Stimulated activated naive CD4-positive, alpha-beta T cell treated with Interleukin-2 at 50 U/mL for 16 hours (primary cell): ENCODE results near the gene SIAH1.
"Not testable (repeated sequence)": the region's sequence is repeated elsewhere in the genome, so short reads cannot be mapped to it uniquely, and the experiment has no call there.

ENCODE experiments used
- DNase-seq: peaks from one replicate; lab custom pipeline; 2025; lab: John Stamatoyannopoulos, UW

SIAH1 gene

DNA sequence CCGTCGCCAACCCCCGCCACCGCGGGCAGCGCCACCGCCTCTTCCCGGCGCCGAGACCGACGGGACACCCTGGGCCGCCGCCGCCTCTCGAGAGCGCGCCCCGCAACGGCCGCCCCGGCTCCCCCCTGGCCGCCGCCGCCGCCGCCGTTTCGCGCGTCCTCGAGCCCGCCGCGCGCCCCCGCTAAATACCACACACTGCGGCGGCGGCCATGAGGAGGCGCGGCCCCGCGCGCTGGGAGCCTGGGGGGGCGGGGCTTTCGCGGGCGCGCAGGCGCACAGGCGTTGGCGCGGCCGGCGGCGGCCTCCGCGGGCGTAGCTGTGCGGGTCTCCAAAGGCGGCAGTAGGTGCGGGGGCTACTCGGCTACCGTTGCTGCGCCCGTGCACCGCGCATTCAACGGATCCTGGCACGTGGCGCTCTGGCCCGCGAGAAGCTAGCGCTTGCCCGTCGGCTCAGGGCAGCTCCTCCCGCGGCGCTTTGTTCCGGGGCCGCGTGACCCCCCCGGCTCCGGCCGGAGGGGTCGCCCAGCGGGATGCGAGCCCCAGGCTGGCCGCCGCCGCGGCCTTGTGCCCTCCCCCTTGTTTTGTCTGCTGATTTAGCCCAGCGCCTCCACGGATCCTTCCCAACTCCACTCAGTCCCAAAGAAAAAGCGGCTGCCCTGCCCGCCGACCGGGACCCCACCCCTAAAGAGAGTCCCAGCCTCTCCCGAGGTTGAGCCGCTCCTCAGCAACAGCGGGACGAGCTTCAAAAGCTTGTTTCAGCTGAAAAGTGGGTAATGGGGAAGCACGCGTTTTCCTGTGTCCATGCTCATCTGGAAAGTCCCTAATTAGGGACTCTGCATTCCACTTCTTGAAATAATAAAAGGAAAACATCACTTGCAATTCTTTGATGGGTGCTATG is at the start of gene SIAH1:
Gene SIAH1, minus strand, starts transcription at position 161 of the 898 bp plus-strand sequence. CDS start 22,985 bp downstream, outside the sequence.
- peak; percentile 78 for DNase-seq

DNA sequence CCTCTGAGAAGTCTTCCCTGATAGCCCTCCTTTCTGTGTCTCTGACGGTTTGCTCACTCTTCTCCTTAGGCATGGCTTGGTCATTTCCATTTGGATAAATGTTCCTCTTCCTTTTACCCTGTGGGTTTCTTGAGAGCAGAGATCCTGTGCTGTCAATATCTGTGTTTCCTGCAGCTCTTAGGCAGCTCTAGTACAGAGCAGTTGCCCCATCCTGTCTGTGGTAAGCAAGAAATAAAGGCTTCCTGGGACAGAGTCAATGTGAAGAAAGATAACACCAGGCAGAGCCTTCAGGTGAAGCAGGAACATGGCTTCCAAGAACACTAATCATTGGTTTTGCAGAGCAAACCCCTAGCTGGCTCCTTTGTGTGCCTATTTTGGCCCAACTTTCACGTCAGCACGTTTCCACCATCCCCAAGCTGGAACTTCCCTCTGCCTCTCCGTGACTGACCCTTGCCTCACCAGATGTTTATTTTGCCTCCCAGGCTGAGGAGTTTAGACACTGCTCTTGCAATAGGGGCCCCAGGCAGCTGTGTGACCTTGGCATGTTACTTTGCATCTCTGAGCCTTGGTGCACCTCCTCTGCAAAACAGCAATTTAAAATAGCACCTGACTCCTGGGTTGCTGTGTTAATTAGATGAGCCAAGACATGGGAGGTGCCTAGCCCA is 49.6 kb upstream of the SIAH1 start:
- DNase-seq = no peak

GRCh38 chr16:48433850-48434530 is 48.8 kb upstream of the SIAH1 start:
- no peak for DNase-seq

- DNase-seq = no peak
Observed at GRCh38 chr16:48433116-48433849, 48.1 kb upstream of the SIAH1 start.

GRCh38 chr16:48432136-48432535 is 46.9 kb upstream of the SIAH1 start:
- no peak for DNase-seq

DNA sequence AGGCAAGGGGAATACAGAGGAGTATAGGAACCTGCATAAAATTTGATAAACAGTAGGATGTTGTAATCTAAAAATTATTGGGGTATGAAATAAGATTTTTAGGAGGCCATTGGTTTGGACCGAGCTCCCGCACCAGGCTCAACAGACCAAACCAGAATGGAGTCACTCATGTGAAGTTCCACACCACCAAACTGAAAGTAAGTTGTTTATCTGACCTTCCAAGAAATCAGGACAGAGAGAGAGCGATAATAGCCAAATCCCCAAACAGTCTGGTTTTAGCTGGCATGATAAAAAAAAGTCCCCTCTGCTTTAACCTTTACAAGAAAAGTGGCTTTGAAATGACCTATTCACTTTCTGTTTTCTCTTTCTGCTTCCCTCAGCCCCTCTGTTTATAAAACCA is 45.7 kb upstream of the SIAH1 start:
- no peak for DNase-seq

DNA sequence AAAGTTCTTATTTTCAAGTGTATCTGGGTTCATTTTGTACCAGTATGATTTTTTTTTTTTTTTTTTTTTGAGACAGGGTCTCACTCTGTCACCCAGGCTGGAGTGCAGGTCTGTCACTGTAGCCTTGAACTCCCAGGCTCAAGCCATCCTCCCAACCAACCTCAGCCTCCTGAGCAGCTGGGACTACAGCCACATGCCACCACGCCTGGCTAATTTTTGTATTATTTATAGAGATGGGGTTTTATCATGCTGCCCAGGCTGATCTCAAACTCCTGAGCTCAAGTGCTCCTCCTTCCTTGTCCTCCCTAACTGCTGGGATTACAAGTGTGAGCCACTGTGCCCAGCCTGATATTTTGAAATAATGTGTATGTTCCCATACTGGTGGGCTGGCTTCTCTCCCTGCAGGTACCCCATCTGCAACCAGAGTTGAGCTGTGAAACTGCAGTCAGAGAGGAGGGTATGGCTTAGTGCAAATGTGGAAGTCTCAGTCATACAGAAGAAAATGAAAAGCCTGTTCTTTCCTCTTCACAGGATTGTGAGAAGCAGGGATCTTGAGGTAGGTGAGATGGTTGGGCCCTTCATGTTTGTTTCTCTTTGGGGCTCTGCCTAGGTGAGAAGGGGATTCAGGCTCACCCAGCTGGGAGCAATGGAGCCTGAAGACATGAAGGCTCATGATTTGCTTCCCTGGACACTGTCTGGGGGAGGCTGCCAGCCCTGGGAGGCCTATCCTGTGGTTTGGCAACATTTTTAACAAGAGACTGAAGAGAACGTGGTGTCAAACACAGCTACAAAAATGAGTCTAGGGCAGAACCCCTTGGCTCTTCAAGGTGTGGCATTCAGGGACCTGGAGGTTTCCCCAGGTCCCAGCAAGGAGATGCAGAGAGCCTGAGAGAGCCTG is 41.3 kb upstream of the SIAH1 start:
- DNase-seq = no peak

DNA sequence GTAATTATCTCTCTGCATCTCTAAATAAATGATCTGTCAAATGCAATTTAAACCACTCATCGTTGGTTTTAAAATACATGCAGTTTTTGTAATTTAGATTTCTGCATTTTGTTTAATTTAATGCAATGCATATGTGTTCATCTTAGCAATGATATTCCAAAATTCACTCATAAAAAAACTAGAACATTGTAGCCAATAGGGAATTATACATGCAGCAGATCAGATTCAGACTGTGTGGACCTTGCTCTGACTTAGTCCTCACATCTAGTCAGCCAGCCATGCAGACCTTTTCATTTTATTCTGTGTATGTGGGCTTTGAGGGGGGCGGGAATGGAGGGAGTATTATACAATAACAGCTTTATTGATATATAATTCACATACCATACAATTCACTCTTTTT is 37.3 kb upstream of the SIAH1 start:
- no peak for DNase-seq

GRCh38 chr16:48421741-48422140 is 36.5 kb upstream of the SIAH1 start:
- DNase-seq = no peak

DNA sequence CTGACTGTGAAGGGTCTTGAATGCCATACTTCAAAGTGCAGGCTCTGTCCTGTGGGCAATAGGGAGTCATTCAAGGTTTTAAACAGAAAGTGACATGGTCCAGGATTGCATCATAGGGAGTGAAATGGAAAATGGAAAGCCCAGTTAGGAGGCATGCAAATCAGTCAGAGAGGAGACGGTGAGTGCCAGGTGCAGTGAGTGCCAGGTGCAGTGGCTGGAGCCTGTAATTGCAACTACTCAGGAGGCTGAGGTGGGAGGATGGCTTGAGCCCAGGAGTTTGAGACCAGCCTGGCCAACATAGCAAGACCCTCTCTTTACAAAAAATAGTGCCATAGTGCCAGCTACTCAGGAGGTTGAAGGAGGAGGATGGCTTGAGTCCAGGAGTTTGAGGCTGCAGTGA is 35.2 kb upstream of the SIAH1 start:
- DNase-seq = no peak

DNA sequence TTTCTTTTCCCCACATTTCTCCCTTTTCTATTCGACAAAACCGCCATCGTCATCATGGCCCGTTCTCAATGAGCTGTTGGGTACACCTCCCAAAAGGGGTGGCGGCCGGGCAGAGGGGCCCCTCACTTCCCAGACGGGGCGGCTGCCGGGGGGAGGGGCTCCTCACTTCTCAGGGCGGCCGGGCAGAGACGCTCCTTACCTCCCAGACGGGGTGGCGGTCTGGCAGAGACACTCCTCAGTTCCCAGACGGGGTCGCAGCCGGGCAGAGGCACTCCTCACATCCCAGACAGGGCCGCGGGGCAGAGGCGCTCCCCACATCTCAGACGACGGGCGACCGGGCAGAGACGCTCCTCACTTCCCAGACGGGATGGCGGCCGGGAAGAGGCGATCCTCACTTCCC is 31.4 kb upstream of the SIAH1 start:
- DNase-seq = not testable (repeated sequence)

GRCh38 chr16:48413272-48413671 is 28.1 kb upstream of the SIAH1 start:
- no peak for DNase-seq

GRCh38 chr16:48409839-48410632 is 24.8 kb upstream of the SIAH1 start:
- DNase-seq = no peak

- DNase-seq = no peak
Observed at GRCh38 chr16:48408688-48409087, 23.5 kb upstream of the SIAH1 start.

DNA sequence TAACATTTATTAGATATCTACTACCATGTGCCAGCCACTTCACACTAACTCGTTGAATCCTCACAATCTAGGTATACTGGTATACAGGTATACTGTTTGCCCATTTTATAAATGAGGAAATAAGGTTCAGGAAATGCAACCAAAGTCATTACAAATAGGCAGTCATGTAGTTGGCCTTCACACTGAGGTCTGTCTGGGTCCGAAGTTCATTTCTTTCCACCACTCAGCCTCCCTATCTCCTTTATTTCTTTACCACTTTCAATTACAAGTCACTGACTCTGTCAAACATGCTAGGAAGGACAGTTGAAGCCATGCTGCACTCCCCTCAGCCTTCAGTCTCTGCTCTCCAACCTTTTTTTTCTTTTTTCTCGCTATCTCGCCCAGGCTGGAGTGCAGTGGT is 20.7 kb upstream of the SIAH1 start:
- no peak for DNase-seq

DNA sequence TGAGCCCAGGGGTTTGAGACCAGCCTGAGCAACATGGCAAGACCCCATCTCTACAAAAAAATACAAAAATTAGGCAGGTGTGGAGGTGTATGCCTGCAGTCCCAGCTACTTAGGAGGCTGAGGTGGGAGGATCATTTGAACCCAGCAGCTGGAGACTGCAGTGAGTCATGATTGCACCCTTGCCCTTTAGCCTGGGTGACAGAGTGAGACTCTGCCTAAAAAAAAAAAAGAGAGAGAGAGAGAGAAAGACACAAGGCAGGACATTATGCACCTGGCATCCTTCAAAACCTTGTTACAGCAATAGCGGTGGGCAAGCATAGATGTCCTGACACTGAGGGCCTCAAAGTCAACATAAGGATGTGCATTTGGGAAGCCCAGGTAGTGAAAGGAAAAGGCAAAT is 19.9 kb upstream of the SIAH1 start:
- no peak for DNase-seq

DNA sequence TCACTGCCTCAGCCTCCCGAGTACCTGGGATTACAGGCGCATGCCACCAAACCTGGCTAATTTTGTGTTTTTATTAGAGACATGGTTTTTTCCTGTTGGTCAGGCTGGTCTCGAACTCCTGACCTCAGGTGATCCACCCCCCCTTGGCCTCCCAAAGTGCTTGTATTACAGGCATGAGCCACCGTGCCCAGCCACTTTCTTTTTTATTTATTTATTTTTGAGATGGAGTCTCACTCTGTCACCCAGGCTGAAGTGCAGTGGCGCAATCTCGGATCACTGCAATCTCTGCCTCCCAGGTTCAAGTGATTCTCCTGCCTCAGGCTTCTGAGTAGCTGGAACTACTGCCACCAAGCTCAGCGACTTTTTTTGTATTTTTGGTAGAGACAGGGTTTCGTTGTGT is 17.3 kb upstream of the SIAH1 start:
- DNase-seq = not testable (repeated sequence)

- DNase-seq = no peak
Observed at GRCh38 chr16:48395375-48395774, 10.2 kb upstream of the SIAH1 start.

GRCh38 chr16:48394355-48394703 is 9.1 kb upstream of the SIAH1 start:
- DNase-seq = no peak
